D721Med (cell line): Measurements from ENCODE around the gene ADGRL3.

Source experiments
- DNase-seq: peaks from one replicate; pipeline ENCODE4 v3.0.0; 2011; ENCODE audit warnings: low spot score; ENCODE audit not compliant: insufficient read length
- FAIRE-seq: peaks from 2 replicates; lab custom pipeline; 2011; peaks lifted over from hg19 to GRCh38; lab: Jason Lieb, UNC
- TF ChIP-seq, protein P1 (sequence below): IDR thresholded peaks from 2 replicates; pipeline ENCODE4 v1.5.1; 2012; ENCODE audit warnings: mild to moderate bottlenecking, control low read depth; ENCODE audit not compliant: insufficient read depth; ENCODE audit errors: missing control alignments

ADGRL3 gene

DNA sequence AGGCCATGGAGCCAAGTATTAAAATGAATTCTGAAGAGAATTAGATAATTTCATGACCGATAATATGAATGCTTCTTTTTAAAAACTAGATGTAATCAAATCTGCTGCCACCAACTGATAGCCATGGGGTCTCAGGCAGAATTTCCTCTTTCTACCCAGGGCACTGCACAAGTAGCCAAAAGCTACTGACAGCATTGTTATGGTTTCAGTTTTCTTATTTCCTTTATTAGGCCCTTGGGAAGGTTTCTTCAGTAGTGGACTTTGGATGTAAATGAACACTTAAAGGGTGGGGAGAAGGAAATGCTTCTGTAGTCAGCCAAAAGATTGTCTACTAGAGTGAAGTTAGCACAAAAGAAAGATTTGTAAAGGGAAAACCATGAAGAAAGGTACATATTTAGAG is 686.0 kb downstream of the ADGRL3 start:
- no peak for FAIRE-seq

DNA sequence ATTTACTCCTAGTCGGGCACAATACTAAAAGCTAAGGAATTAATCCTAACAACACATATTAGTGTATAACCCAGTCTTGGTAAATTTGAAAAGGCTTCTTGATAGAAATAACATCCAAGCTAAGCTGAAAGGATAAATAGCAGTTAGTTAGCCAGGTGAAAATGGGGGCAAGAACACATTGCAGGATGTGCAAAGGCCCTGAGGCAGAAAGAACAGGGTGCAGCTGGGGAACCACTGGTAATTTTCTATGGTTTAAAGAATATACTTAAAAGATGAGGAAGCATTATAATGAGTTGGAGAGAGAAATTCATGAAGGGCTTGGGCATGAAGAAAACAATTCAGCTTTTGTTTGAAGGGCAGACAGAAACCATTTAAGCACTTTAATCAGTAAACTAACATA is 689.0 kb downstream of the ADGRL3 start:
- FAIRE-seq (no peak), DNase-seq (no peak)
- TF ChIP-seq, protein P1, sequence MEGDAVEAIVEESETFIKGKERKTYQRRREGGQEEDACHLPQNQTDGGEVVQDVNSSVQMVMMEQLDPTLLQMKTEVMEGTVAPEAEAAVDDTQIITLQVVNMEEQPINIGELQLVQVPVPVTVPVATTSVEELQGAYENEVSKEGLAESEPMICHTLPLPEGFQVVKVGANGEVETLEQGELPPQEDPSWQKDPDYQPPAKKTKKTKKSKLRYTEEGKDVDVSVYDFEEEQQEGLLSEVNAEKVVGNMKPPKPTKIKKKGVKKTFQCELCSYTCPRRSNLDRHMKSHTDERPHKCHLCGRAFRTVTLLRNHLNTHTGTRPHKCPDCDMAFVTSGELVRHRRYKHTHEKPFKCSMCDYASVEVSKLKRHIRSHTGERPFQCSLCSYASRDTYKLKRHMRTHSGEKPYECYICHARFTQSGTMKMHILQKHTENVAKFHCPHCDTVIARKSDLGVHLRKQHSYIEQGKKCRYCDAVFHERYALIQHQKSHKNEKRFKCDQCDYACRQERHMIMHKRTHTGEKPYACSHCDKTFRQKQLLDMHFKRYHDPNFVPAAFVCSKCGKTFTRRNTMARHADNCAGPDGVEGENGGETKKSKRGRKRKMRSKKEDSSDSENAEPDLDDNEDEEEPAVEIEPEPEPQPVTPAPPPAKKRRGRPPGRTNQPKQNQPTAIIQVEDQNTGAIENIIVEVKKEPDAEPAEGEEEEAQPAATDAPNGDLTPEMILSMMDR = no peak

More for the DNA sequence above, 686.0 kb downstream of the ADGRL3 start:
- TF ChIP-seq, protein P1 = no peak
- no peak for DNase-seq

DNA sequence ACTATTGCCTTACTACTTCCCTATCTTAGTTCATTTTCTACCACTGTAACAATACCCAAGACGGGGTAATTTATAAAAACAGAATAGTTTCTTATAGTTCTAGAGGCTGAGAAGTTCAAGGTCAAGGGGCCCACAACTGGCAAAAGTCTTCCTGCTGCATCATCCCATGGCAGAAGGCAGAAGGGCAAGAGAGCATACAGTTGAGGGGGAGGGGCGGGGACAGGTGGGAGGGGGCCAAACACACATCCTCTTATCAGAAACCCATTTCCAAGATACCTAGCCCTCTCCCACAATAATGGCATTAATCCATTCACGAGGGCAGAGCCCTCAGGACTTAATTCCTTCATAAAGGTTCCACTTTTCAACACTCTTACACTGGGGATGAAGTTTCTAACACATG is 690.2 kb downstream of the ADGRL3 start:
- DNase-seq = no peak
- FAIRE-seq = no peak
- TF ChIP-seq, protein P1 = no peak

DNA sequence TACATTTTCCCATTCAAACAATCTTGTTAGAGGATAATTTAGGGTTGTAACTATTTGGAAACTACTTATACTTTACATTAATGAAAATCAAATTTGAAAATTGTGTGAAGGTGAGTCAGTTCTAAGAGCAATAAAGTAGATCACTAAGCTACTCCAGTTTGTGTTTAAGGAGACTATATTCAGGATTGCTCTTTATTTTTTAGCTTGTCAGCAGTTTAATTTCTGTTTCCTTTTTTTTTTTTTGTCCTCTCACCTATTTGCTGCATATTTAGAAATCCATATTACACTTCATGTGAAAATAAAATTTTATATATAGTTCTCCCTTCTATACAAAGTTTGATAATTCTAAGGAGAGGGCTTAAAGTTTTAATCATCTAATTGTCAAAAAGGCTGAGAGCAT is 691.8 kb downstream of the ADGRL3 start:
- DNase-seq (no peak), FAIRE-seq (no peak)
- TF ChIP-seq, protein P1 = no peak

DNA sequence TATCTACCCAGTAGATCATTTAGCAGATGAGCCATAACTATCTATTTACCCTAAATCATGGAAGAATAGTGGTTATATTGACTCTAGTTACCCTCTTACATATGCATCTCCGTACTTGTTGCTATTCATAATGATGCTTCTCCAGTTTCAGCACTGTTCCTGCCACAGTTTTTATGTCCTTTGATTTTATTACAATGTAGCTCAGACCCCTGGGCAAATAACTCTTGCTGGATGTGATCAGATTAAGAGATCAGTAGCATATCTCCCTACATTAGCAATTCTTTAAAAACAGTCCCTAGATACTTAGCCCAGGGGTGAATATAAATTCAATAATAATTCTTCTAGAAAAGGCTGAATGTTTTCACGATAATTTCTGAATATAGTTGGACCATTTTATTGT is 696.5 kb downstream of the ADGRL3 start:
- no peak for FAIRE-seq
- TF ChIP-seq, protein P1 = no peak
- peak; percentile 16 for DNase-seq

DNA sequence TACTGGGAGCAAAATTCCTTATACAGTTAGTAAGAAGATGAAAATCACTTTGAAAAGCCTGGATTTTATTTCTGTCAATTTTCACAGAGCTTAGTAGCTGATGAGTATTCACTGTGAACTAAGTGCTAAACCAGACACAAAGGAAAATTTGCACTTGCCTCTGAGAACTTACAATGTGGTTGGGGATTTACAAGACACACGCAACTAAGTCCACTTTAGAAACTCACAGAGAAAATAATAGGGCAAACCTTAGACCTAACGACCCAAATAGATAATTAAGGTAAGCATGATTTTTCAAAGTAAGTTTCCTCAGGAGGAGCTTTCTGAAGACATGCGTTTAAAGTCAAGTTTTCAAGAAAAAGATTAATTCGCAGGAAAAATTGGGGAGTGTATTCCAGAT is 708.9 kb downstream of the ADGRL3 start:
- FAIRE-seq (no peak), DNase-seq (no peak)
- TF ChIP-seq, protein P1 = no peak

DNA sequence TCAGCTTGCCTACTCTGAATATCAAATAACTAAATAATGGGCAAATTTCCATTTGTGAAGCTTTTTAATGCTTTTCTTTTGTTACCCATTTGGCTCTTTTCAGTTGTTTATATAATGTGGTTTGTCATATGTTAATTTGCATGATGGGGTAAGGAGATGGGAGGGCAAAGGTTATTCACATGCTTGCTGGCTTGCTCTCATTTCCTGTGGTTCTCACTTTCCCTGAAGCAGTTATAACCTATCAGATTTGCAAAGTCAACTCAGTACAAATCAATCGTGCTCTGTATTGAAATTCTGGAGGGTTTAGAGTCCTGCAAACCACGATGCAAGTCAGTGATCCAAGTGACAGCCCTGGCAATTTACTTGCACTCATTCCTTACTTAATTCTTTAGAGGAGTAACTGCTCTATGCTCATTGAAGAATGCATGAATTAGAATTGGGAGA is 711.2 kb downstream of the ADGRL3 start:
- no peak for DNase-seq
- no peak for FAIRE-seq
- TF ChIP-seq, protein P1 = no peak
